ENCODE measurements around the gene CDH16. TPM values are rescaled to one million over a fixed set of nuclear protein-coding genes. Genes with fewer than 3 reads are reported as not detected.

CDH16 gene
- total RNA-seq, 1 donor from 2014 or later: not detected

DNA sequence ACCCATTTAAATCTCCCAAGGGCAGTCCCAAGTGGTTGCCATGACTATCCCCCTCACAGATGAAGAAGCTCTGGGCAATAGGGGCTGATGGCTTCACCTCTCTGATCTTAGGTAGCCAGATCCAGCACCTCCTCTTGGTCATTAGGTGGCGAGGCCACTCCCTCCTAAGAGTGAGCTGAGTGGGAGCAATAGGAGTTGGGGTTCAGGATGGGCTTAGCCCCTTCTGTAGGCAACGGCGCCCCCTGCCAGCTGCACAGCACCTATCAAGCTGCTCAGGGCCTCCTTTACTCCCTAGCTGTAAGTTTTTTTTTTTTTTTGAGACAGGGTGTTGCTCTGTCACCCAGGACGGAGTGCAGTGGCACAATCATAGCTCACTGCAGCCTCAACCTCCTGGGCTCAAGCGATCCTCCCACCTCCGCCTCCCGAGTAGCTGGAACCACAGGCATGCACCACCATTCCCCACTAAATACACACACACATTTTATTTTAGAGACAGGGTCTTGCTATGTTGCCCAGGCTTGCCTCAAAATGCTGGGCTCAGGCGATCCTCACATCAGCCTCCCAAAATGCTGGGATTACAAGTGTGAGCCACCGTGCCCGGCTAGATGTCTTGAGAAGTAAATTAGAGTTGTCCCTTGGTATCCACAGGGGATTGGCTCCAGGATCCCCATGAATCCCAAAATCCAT, 10.2 kb upstream of the CDH16 start:
- Histone ChIP-seq H3K36me3 (peaks cover 0 to 5% of the 10 kb centered on the region in 2 donors), H3K4me1 (peaks cover 29 to 42% of the 10 kb centered on the region in 2 donors), H3K9me3 (no peaks in the 10 kb centered on the region), H3K27me3 (no peaks in the 10 kb centered on the region), H3K4me3 (no peak overlapping the region), H3K27ac (peak overlapping the region; percentile 27 to 28)
- TF ChIP-seq, protein P1, sequence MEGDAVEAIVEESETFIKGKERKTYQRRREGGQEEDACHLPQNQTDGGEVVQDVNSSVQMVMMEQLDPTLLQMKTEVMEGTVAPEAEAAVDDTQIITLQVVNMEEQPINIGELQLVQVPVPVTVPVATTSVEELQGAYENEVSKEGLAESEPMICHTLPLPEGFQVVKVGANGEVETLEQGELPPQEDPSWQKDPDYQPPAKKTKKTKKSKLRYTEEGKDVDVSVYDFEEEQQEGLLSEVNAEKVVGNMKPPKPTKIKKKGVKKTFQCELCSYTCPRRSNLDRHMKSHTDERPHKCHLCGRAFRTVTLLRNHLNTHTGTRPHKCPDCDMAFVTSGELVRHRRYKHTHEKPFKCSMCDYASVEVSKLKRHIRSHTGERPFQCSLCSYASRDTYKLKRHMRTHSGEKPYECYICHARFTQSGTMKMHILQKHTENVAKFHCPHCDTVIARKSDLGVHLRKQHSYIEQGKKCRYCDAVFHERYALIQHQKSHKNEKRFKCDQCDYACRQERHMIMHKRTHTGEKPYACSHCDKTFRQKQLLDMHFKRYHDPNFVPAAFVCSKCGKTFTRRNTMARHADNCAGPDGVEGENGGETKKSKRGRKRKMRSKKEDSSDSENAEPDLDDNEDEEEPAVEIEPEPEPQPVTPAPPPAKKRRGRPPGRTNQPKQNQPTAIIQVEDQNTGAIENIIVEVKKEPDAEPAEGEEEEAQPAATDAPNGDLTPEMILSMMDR (IDR thresholded peaks at IDR 0.05): peak in 2 of 3 experiments; percentile 35 to 36
- intact Hi-C loops (cut with DNase I): loop anchor here (5.0 to 10.0 kb wide), 3 partner anchors 47 to 1016 kb away; partner anchors contain the start of genes CMTM4, LCAT and PDP2
- no peak for DNase-seq (ENCODE audit: low spot score in 2 of 2)

DNA sequence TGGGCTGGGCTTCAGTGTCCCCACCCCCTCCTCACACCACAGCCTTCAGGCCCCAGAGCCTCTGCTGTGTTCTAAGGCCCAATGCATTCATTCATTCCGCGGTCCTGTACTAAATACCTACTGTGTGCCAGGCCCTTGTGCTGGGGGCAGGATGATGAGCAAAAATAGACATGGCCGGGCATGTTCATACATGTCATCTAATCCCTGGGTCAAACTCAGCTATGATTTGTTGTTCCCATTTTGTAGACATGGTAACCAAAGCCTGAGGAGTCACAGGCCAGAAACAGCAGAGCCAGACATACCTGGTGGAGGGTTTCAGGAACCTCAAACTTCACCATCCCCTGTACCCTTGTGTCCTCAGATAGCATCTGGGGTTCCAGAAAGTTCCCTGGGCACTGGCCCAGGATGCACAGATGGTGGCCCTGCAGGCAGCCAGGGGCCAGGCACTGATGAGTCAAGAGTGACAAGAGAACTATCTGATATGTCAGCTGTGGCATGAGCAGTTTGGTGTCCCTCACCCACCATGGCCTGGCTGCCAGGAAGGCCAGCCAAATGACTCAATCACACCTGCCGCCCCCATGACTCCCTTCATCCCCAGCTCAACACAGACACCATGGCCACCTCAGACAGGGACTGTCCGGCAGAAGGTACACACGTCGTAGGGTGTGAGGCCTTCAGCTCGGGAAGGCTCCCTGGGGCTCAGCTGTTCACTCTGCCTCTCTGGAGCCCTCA, 9.4 kb upstream of the CDH16 start:
- DNase-seq (ENCODE audit: low spot score in 2 of 2): no peak
- H3K4me1 ChIP-seq: peaks cover 24 to 40% of the 10 kb centered on the region in 2 donors
- H3K36me3 ChIP-seq: peaks cover 0 to 5% of the 10 kb centered on the region in 2 donors
- H3K27ac ChIP-seq: peak overlapping the region; percentile 84 to 99
- H3K27me3 ChIP-seq: no peaks in the 10 kb centered on the region
- intact Hi-C loops (cut with DNase I): loop anchor here (5.0 to 10.0 kb wide), 3 partner anchors 46 to 1017 kb away; partner anchors contain the start of genes CMTM4, LCAT and PDP2
- no peak overlapping the region for H3K4me3 ChIP-seq
- TF ChIP-seq, protein P1 (IDR thresholded peaks at IDR 0.05): no peak
- H3K9me3 ChIP-seq: no peaks in the 10 kb centered on the region

DNA sequence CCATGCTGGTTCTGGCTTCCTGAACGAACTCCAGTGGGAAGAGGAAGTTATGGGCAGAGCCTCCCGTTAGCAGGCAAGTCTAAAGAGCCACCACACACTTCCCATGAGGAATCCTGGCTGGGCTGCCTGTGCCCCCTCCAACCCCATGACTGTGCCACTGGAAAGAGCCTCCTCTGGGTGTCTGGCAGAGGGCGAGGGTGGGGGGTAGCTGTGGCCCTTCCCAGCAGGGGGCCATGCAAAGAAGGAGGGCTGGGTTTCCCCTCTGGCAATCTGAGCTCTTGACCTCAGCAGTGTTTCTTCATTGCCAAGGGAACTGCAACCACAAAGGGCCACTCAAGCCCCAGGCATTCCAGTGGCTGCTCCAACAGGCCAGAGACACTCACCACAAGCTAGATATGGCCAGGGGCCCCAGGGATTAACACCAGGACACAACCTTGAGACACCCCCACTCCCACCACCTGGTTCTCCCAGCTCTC, 8.3 kb upstream of the CDH16 start:
- TF ChIP-seq, protein P1 (IDR thresholded peaks at IDR 0.05): no peak
- Histone ChIP-seq H3K27ac (peak overlapping the region; percentile 84 to 99), H3K4me1 (peaks cover 28 to 45% of the 10 kb centered on the region in 2 donors)

DNA sequence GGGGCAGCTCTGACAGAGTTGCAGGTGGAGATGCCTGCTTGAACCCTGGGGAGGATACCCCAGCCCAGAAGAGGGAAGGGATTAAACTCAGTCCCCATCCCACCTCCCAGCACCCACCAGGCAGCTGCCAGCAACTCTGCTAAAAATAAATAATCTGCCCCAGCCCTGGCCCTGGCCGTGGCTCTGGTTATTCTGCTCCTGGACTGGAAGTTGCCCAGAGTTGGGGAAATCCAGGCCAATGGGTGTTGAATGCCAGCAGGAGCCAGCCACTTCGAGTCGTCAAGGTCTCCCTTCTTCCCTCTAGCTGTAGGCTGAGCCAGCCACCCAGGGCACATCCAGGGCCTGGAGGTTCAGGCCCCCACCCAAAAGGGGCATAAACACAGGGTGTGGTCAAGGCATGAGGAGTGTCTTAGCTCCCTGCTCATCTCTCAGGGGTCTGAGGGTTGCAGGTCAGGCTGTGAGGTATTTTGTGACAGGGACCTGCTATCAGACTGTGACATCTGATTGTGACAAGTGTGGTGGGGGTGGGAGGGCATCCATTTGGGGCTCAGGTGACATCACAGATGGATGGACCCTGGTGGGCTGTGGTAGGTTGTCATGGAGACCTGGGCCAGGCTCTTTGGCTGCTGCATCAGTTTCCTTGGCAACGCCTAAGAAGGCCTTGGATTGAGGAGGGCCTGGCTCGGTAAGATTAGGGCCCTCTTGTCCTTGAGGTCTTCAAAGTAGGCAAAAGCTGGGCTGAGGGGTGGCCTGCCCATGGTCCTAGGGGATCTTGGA, 7.7 kb upstream of the CDH16 start:
- no peaks in the 10 kb centered on the region for H3K9me3 ChIP-seq
- intact Hi-C loops (cut with DNase I): loop anchor here (5.0 to 10.0 kb wide), 3 partner anchors 44 to 1018 kb away; partner anchors contain the start of genes CMTM4, LCAT and PDP2
- peaks cover 28 to 51% of the 10 kb centered on the region in 2 donors for H3K4me1 ChIP-seq
- peak overlapping the region; percentile 84 to 99 for H3K27ac ChIP-seq
- peaks cover 9 to 13% of the 10 kb centered on the region in 2 donors for H3K36me3 ChIP-seq
- H3K4me3 ChIP-seq: peak overlapping the region; percentile 59 to 93
- TF ChIP-seq, protein P1 (IDR thresholded peaks at IDR 0.05): peak in 1 of 3 experiments; percentile 18
- H3K27me3 ChIP-seq: no peaks in the 10 kb centered on the region
- peak; percentile 45 to 87 for DNase-seq (ENCODE audit: low spot score in 2 of 2)

More for the DNA sequence above, 8.3 kb upstream of the CDH16 start:
- H3K36me3 ChIP-seq: peaks cover 3 to 9% of the 10 kb centered on the region in 2 donors
- intact Hi-C loops (cut with DNase I): loop anchor here (5.0 to 10.0 kb wide), 3 partner anchors 45 to 1018 kb away; partner anchors contain the start of genes CMTM4, LCAT and PDP2
- H3K4me3 ChIP-seq: no peak overlapping the region
- no peaks in the 10 kb centered on the region for H3K9me3 ChIP-seq
- H3K27me3 ChIP-seq: no peaks in the 10 kb centered on the region
- DNase-seq (ENCODE audit: low spot score in 2 of 2): peak in 1 of 2 donors; percentile 75

Data from ascending aorta (tissue), 2 donors.